GM19193 (cell line): ENCODE data around the gene CLDN7.

Experiments used
- POLR2A ChIP-seq: IDR thresholded peaks from 4 replicates; pipeline ENCODE4 v1.6.1; 2011; ENCODE audit not compliant: insufficient read depth, insufficient read length; ENCODE audit errors: extremely low read depth

Gene CLDN7

GRCh38 chr17:7250695-7251627, 11.3 kb downstream of the CLDN7 start:
- TF ChIP-seq POLR2A: no peak

GRCh38 chr17:7249830-7250229, 12.4 kb downstream of the CLDN7 start:
- no peak for TF ChIP-seq POLR2A

- TF ChIP-seq POLR2A: no peak
Observed at GRCh38 chr17:7249214-7249613, 13.1 kb downstream of the CLDN7 start.

- TF ChIP-seq POLR2A: no peak
Observed at GRCh38 chr17:7248796-7249195, 13.5 kb downstream of the CLDN7 start.

GRCh38 chr17:7246779-7247178, 15.5 kb downstream of the CLDN7 start:
- TF ChIP-seq POLR2A: no peak

- TF ChIP-seq POLR2A: no peak
Observed at GRCh38 chr17:7243453-7243729, 18.9 kb downstream of the CLDN7 start.

- peak; percentile 52 for TF ChIP-seq POLR2A
Observed at GRCh38 chr17:7242717-7243452, 19.4 kb downstream of the CLDN7 start.

GRCh38 chr17:7241783-7242716, 20.2 kb downstream of the CLDN7 start, which contains the start of gene GABARAP:
GABARAP (minus strand) TSS chr17:7242449; CDS start chr17:7242330, 119 bp downstream.
- peak; percentile 22 for TF ChIP-seq POLR2A

GRCh38 chr17:7241090-7241733, 21.1 kb downstream of the CLDN7 start:
- TF ChIP-seq POLR2A: no peak

- no peak for TF ChIP-seq POLR2A
Observed at GRCh38 chr17:7240375-7240774, 21.9 kb downstream of the CLDN7 start.

- TF ChIP-seq POLR2A: no peak
Observed at GRCh38 chr17:7239091-7240027, 22.9 kb downstream of the CLDN7 start, which contains the start of gene PHF23. PHF23 (minus strand) TSS chr17:7239457; CDS start chr17:7239279, 178 bp downstream.

- TF ChIP-seq POLR2A: no peak
Observed at GRCh38 chr17:7238420-7239090, 23.7 kb downstream of the CLDN7 start.
